ENCODE data around the gene KLHL29.
"Not testable (repeated sequence)": the region's sequence is repeated elsewhere in the genome, so short reads cannot be mapped to it uniquely, and the experiment has no call there.

Gene KLHL29

DNA sequence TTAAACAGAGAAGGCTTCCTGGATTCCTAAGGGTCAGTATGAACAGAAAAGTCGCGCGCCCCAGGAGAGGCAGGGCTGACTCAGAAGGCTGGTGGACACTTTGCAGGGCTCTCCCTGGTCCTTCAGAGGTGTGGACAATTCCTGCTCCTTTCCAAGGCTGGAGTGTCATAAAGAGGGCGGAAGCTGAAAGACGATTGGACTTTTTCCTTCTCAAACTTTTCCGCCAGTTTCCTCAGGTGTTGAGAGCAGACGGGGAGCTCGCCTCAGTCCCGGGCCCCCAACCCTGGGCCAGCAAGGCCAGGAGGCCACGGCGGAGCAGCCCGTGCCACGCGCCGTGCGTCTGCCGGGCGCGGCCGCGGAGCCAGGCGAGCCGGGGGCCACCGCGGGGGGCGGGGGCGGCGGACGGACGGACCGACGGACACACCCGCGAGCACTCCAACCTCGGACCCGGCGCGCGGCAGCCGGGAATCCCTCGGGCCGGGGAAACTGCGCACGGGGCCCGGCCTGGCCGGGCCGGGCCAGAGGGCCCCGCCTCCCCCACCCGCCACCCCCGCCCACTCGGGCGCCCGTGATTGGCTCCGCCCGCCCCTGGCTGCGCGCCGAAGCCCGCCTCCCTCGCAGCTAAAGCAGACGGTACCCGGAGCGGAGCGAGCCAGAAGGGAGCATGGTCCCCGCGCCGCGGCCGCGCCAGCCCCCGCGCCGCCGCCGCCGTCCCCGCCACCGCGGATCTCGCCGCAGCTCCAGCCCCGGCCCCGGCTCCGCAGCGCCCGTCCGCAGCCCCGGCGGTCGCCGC lies at the start of gene KLHL29:
Gene KLHL29, plus strand, starts transcription at position 629 of the 793 bp plus-strand sequence. CDS start 177,018 bp downstream, outside the sequence.
- DNase-seq, result peak; percentile 74

DNA sequence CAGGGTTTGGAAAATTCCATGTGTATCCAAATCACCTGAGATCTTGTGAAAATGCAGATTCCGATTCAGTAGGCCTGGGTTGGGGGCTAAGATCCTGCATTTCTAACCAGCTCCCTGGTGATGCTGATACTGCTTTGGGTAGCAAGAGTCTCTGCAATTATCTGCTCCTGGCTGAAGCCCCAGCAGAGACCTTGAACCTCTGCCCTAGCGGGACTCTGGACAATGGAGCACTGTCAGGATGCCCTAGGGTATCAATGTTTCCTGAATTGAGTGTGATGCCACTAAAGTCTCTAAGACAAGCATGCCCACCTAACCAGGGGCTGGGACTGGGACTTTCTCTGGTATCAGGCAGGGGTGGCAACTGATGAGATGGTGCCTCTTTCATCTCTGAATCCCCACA lies 49.4 kb upstream of the KLHL29 start:
- no peak for DNase-seq

DNA sequence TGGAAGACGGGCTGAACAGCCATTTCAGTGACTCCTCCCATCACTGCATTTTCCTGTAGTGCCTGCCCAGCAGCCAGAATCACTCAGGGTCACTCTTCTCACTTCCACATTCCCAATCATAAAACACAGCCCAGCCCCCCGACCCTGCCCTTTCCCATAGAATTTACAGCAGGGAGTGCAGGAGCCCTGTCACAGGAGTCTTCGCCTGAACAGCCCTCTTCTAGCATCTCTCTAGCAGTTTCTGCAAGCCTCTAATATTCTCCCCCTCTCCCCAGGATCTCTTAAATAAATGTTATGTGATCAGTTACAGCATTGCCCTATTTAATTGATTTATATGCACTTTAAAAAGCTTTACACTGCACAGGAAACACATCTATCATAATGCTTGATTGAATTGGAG lies 42.9 kb upstream of the KLHL29 start:
- DNase-seq, result no peak

DNA sequence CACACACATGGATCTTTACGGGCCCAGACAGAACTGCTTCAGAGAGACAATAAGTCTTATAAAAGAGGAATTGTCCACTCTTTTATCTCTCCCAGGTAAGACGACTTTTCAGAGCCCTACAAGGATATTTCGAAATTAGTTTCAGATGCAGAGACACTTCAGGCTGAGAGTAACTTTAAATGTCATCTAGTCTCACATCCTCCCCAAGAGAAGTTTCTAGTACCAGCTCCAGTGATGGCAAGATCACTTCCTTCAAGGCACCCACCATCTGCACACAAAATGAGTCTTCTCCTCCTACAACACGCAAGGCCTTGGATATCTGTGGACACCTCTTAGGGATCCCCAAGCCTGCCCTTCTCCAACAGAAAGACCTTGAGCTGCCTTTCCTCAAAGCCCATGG lies 39.0 kb upstream of the KLHL29 start:
- no peak for DNase-seq

DNA sequence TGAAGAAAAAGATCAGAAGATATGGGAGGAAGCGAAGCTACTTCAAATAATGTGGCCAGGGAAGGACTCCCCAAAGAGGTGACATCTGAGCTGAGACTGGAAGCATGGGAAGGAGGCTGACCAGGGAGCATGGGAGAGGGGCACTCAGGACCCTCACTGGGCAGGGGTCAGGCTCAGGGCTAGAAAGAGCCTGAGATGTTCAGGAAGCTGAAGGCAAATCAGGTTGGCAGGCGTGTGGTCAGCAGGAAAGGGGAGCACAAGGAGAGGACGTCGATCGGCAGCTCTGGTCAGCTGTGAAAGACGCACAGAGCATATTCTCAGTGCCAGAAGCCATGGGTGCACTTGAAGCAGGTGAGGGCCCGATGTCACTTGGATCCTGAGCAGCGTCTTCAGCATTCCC lies 38.2 kb upstream of the KLHL29 start:
- no peak for DNase-seq

DNA sequence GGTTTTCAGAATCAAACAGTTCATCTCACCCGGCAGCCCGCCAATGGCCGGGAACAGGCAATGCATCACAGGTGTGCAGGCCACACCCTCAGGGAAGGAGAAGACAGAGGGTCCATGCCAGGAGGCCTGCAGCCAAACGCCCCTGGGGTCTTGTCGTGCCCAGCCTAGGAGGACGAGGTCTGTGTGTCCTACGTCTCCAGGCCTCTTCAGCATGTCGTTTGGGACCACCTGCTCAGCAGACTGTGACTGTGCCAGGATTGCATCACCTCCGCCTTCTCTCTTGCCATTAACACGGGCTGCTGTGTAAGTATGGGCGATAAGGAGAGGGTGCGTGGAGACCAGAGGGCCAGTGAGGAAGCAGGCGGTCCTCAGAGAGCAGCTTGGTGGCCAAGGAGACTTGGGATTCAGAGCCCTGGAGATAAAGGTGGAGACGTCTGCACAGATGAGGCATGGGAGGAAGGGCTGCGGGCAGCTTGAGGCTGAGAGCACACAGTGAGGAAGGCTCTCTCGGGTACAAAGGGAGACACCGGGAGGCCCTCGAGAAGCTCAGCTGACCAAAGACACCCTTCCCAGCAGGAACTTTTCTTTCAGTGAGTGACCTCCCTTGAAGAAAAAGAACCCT lies 37.4 kb upstream of the KLHL29 start:
- DNase-seq, result no peak

DNA sequence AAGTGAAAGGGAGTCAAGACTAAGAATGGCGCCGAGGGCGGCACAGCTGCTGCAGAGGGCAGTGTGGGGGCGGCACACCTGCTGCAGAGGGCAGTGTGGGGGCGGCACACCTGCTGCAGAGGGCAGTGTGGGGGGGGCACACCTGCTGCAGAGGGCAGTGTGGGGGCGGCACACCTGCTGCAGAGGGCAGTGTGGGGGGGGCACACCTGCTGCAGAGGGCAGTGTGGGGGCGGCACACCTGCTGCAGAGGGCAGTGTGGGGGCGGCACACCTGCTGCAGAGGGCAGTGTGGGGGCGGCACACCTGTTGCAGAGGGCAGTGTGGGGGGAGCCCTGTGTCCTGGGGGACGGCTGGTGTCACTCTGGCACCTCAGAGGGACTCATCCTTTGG lies 36.9 kb upstream of the KLHL29 start:
- not testable (repeated sequence) for DNase-seq

DNA sequence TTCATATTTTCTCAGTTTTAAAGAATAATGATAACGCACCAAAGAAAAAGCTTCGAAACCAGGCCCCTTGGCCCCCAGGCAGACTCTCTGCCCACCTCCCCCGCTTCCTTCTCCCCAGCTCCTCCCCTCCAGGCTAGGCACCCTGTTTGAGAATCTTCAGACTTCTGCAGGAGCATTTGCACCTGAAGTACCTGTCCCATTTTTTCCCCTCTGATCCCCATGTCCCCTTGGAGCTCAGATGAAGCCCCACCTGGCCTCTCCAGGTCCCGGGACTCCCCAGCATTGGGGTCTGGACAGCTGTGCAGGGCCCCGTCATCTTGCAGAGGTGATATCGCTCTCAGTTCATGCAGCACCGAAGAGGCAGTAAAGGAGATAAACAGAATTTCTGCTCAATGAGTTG lies 35.5 kb upstream of the KLHL29 start:
- DNase-seq, result no peak

DNA sequence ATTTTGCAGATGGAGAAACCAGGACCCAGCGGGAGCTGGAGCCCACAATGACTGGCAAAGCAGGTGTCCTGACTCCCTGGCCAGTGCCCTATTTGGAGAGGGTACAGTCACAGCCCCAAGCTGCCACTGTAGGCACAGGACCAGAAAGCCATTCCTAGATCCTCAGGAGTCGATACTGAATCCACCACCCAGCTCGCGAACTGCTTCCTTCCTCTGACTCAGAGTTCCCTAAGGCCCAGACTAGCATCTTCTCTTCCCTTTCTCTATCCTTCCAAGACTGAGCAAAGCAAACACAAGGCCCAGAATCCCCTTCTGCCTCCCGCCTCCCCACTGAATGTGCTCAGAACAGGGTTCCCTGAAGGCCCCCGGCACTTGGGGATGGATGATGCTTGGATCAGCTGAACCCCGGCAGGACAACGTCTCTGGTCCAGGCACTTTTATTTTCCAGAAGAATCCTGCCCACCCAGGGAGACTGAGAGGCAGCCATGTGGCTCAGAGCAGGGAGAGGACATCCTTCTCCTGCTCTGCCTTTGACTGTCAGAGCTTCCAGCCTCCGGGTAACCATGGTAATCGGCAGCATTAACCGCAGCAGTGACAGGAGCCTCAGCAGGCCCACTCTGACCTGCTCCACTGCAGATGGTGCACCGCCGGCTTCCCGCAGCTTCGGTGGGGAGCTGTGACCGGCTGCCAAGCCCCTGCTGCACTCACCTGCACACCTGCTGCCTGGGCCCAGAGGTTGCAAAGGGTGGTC lies 34.8 kb upstream of the KLHL29 start:
- no peak for DNase-seq

DNA sequence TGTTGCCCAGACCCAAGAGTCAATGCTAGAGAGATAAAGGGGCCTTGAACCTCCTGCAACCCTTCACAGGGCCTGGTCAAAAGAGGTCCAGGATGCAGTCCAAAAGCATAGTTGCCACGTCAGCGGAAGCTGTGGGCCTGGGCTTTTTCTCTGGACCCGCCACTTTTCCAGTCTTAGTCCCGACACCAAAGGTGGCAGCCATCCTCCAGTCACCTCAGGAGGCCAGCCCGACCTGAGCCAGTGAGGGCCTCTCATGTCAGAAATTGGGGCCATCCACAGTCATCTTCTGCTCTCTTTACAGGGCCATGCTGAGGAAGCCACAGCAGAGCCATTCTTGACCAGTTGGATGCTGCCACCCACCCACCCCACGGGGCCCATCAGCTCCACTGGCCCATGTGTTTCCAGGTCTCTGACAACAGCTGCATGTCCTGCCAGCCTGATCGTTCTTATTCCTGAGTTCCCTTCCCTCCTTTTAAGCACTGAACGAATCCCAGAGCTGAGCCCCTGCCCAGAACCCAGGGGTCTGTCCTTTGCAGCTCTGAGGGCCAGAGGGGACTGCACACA lies 34.1 kb upstream of the KLHL29 start:
- no peak for DNase-seq

DNA sequence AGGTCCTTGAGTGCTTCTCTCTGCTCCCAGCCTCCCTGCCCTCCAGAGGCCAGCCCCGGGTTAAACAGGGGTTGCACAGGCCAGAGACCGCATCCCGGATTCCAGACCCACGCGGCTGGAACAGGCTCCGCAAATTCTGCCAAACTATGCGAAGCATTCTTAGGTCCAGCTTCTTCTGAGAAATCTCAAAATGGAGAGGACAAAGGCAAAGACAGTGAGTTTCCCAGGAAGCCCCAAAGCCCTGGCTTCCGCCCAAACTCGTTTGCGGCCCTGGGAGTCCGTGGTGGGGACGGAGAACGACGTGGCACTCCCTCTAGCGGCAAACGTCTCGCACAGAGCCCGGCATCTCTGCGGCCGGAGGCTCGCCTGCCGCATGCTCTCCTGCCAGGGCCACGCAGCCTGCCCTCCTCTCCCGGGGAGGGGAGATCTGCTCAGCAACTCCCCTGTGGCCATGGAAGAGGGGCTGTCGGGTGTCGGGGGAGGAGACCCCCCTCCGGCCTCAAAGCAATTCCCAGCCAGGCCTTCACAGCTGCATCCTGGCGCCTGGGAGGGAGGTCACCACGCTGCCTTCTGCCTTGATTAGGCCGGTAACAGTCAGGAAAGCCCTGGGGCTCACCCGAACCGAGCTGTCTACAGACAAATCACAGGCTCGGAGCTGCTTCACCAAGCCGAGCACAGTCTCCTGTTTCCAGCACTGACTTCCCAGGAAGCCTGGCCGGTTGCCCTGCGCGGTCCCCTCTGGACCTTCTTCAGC lies 33.4 kb upstream of the KLHL29 start:
- DNase-seq, result peak; percentile 83

DNA sequence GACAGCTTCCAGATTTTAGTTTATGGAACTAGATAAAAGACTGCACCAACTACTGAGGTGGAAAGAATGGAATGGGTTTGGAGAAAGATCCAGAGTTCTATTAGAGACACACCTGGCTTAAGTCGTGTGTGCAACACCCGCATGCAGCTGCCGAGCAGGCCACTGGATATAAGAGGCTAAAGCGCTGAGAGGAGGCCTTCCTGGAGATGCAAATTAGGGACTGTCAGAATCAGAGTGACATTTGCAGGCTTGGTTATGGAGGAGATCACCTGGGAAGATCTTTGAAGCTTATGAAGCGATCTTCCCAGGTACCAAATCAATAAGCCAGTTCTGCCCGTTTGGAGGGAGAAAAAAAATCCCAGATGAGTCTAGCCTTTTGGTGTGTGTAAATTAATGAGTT lies 30.4 kb upstream of the KLHL29 start:
- DNase-seq, result no peak

DNA sequence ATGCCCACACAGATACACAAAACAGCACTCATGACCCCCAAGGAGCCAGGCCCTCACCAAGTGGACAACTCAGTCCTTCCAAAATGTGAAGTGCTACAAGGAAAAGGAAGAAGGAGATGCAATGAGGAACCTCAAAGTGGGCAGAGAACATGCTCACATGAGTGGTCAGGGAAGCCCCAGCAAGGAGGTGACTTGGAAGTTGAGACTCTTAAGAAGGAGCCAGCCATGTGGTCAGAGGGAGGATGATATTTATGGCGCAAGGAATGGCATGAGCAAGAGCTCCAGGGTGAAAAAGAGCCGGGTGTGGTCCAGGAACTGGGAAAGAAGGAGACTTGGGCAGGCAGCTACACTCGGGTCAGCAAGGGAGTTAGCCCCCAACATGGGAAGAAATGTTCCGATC lies 30.0 kb upstream of the KLHL29 start:
- no peak for DNase-seq

DNA sequence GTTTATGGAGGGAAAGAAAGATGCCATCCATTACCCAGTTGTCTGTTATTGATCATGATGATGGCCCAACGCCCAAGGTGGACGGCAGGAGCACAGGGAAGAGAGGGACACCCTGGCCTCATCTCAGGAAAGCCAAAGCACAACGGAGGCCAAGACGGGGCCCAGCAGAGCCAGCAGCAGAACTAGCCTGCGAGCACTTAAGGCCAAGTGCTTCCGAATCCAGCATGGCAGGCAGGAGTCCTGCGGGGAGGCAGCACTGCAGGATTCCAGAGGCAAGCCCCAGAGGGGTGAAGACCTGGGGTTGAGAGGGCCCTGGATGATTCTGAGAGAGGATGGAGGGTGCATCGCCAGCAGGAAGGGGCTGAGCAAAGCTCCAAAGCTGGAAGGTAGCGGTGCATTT lies 28.3 kb upstream of the KLHL29 start:
- DNase-seq, result no peak

DNA sequence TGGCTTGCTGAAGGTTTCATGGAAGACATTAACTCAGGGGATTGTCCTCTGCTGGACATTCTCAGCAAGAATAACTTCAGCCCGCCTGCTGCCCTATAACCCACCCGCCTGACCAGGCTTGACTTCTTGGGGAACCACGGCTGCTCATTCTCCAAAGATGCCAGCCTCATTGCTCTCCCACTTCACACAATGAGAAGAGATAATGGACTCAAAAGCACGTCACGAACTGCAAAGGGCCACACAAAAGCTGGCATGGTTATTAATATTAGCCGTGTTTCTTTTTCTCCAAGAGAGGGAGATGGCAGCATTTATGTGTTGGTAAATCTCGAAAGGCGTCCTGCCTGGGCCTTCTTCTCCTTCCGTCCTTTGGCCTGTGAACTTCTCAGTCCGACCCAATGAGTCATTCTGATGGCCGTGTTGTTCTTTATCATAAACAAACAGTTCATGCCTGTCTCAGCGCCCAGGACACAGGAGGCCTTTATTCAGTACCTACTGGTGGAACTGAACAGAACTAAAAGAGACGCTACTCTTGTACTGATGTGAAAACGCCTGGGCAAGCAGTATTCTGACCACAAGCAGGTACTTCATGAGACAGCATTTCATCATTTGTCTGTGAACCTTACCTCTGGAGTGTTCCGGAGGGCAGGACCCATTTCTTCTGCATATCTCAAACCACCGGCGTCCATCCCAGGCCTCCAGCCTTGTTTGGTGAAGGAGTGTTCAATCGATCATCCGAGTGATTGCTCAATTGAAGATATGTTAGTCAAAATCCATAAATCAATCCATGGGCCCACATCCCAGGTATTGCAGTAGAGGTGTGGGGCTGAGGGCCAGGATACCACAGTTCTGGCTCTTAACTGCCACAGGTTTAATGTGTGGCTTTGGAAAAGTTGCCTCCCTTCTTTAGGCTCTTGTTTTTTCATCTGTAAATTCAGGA lies 25.1 kb upstream of the KLHL29 start:
- no peak for DNase-seq

DNA sequence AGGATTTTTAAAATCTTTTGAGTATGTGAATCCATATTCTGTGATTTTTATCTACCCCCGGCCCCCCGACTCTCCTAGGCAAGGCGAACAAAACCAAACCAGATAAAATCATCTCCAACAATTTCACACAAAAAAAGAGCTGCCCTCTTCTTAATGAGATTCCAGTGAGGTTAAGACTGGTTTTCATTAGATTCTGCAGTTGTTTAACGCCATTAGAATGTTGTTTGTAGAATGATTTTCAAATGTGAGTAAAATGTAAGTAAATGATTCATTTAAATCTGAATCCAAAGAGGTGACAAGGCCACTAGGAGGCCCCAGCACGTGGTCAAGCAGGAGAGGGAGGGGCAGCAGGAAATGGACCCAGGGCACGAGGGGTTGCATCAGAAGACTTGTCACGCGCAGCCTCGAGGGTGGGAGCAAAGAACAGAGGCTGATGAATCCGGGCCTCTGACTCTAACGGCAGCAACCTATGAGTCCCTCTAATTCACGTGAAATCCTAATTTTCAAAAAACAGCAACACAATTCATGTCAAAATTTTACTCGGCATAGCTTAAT lies 24.3 kb upstream of the KLHL29 start:
- no peak for DNase-seq

DNA sequence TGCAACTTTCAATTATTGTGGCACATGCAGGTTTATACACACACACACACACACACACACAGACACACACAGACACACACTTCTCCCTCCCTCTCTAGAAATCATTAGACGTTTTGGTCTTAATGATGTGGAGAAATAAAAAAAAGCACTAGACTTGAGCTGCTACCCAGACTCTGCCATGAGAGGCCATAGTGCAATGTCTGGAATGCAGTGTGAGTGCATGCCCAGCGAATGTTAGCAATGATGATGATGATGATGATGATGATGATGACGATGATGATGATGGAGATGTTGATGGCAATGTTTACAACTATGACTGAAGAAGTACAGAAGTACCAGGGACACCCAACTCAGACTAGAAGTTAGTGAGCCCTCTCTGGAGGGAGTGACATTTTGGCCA lies 23.8 kb upstream of the KLHL29 start:
- no peak for DNase-seq

DNA sequence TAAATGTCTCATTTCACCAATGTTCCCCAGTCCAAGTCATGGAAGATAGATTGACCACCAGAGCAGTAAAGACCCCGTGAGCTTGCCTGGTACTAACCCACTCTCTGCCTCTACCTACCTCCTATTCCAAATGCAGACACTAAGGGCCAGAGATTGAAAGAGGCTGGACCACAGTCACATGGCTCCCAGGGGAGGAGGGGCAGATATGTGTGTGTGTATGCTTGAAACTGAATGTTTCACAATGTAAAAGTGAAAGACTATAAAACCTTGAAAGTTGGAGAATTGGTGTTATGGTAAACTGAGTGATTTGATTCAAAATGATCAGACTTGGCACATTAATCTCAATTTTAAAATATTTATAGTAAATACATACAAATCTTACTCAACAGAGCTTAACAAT lies 21.7 kb upstream of the KLHL29 start:
- no peak for DNase-seq

DNA sequence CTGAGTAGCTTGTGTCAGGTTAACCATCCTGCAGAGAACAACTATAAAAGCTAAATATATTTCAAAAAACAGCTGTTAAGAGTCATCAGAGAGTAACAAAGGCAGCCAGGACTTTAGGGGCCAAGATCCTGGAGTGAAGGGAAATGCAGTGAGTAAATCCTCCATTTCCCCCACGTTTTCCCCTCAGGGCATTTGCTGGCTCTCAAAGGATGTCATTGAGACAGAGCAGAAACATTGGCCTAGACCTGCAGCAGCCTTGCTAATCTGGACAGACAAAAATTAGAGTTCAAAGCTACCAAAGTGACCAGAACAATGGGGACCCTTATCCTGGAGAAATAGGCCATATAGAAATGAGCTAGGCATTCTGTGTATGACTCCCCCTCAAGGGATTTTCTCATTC lies 21.1 kb upstream of the KLHL29 start:
- peak; percentile 72 for DNase-seq

DNA sequence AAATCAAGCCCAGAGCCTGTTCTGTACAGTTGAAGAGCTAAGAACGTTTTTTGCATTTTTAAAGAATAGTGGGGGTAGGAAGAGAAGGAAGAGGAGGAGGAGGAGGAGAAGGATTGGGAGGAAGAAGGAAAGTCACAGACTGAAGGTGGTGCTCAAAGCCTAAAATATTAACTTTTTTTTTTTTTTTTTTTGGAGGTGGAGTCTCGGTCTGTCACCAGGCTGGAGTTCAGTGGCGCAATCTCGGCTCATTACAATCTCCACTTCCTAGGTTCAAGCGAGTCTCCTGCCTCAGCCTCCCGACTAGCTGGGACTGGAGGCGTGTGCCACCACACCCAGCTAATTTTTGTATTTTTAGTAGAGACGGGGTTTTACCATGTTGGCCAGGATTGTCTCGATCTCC lies 18.3 kb upstream of the KLHL29 start:
- DNase-seq, result no peak

DNA sequence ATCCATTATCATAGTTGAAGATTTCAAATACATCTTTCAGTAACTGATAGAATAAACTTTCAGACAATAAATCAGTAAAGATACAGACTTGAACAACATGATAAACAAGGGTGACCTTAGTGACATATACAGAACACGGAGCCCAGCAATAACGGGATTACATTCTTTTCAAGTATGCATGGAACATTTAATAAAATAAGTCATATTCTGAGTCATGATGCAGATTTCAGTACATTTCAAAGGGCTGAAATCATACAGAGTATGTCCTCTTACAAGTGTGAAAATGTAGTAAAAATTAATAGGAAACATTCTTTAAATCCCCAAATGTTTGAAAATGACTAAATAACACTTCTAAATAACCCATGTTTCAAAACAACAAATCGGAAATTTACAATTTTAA lies 17.2 kb upstream of the KLHL29 start:
- peak; percentile 65 for DNase-seq

Data from EL (cell line).